Omental fat pad (tissue), 4 donors: ENCODE measurements around the gene GBF1. TPM values are rescaled to one million over a fixed set of nuclear protein-coding genes. Genes with fewer than 3 reads are reported as not detected.

Source experiments
- ATAC-seq: fragments of 150-250 bp; one replicate; pipeline ENCODE4 v1.9.1; 2016; ENCODE audit warnings: mild to moderate bottlenecking, moderate library complexity; ENCODE audit not compliant: low FRiP score
- DNase-seq: peaks from one replicate; pipeline ENCODE4 v3.0.0-alpha.2; 2019; ENCODE audit warnings: low spot score
- total RNA-seq, 4 donors: library from RNA; depleted of rRNA; stranded (reverse); fragments of >200 nt; gene quantifications; one replicate each; pipeline ENCODE4 v1.1.0, GENCODE V29; 2016
- TF ChIP-seq, protein P1 (sequence below), 3 donors: fragments of 450-650 bp; IDR thresholded peaks; one replicate each; pipeline ENCODE4 v1.5.1; 2016 to 2017; ENCODE audit warnings: antibody characterized with exemption in 3 of 3, mild to moderate bottlenecking in 3 of 3, moderate library complexity in 2 of 3

The GBF1 gene
- total RNA-seq, 4 donors from 2014 or later, result 28.1 to 34.9 (median 31.6) TPM

DNA sequence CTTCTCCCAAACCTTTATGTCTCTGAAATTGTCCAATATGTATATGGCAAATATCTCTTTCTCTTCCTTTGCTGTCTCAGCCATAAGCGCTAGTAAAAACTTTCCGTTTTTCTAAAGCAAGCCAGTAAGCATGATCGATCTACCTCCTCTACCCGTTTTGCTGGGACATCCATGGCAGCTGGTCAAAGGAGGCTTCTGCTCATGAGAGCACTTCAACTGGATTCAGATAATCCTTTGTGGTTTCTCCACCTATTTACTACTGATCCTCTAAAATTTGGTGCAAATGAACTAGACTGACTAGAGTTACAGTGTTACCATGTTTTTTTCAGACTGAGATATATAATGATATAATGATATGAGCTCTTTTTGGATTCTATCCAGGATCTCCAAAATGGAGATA, 42.7 kb downstream of the GBF1 start:
- DNase-seq, result no peak
- TF ChIP-seq, protein P1, sequence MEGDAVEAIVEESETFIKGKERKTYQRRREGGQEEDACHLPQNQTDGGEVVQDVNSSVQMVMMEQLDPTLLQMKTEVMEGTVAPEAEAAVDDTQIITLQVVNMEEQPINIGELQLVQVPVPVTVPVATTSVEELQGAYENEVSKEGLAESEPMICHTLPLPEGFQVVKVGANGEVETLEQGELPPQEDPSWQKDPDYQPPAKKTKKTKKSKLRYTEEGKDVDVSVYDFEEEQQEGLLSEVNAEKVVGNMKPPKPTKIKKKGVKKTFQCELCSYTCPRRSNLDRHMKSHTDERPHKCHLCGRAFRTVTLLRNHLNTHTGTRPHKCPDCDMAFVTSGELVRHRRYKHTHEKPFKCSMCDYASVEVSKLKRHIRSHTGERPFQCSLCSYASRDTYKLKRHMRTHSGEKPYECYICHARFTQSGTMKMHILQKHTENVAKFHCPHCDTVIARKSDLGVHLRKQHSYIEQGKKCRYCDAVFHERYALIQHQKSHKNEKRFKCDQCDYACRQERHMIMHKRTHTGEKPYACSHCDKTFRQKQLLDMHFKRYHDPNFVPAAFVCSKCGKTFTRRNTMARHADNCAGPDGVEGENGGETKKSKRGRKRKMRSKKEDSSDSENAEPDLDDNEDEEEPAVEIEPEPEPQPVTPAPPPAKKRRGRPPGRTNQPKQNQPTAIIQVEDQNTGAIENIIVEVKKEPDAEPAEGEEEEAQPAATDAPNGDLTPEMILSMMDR (IDR thresholded peaks at IDR 0.05), result no peak
- ATAC-seq, result no peak

DNA sequence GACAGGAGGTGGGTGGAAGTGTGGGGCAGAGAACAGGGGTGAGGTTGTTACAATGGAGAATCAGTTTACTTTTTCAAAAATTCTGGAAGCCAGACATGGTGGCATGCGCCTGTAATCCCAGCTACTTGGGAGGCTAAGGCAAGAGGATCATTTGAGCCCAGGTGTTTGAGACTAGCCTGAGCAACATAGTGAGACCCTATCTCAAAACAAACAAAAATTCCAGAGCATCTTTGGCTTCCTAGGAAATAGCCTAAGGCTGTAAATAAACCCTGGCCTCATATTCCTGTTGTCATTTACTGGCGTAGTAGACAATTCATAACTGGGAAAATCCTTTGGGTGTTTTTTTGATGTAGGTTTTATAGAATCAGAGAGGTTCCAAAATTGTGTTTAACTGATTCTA, 44.0 kb downstream of the GBF1 start:
- ATAC-seq (no peak), DNase-seq (no peak)

DNA sequence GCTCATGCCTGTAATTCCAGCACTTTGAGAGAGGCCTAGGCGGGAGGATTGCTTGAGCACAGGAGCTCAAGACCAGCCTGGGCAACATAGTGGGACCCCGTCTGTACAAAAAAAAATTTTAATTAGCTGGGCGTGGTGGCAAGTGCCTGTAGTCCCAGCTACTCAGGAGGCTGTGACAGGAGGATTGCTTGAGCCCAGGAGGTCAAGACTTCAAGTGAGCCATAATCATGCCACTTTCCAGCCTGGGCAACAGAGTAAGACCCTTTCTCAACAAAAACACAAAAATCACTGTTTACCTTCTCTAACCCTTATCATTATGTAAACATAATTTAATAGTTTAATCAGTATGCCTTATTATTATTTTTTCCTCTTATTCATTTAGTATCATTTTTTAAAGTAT, 44.5 kb downstream of the GBF1 start:
- DNase-seq (no peak), ATAC-seq (no peak)
- TF ChIP-seq, protein P1 (IDR thresholded peaks at IDR 0.05), result no peak

More for the DNA sequence above, 44.0 kb downstream of the GBF1 start:
- TF ChIP-seq, protein P1 (IDR thresholded peaks at IDR 0.05), result no peak

DNA sequence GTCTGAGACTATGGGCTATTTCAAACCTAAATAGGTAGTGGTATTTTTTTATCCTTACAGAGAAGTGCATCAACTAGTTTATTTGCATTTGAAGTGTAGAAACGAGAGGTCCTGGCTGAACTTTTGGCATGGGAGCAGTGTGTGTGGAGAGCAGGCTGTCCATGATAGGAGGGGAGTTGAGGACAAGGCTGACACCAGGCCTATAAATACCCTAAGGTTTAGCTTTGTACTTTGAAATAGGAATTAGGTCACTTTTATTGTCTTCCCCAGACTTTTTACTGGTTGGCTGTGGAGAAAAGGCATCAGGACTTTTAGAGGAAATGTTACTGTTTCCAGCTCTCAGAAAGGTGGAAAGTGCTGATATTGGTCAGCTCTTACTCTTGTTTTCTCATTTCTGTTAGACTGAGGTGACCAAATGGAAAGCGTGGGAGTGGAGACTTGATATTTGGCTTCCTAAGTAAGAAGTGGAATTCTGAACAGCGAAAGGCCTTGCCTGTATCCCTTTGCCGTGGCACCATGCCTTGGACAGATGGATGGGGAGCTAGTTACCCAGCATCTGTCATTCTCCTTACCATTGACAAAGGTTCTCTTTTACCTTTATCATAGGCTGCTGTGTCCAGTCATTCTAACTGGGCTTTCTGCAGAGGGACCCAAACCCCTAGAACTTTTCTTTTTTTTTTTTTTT, 46.0 kb downstream of the GBF1 start:
- TF ChIP-seq, protein P1 (IDR thresholded peaks at IDR 0.05), result no peak
- no peak for DNase-seq
- no peak for ATAC-seq

DNA sequence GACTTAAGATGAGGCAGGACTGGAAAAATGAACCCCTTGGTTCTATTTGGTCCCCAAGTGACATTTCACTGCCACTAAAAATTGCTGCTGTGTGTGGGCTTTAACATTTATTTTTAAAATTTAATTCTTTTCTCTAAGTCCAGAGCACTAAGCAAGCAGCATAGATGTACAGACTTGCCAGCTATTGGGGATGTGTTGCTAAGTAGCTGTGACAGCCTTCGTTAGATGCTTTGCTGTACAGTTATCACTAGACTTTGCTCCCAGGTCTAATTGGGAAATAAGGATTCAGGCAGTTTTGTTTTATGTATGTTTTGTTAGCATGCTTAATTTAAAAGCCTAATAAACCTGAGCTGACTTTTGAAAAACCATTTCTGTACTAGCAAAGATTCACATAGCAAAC, 51.8 kb downstream of the GBF1 start:
- no peak for DNase-seq
- TF ChIP-seq, protein P1 (IDR thresholded peaks at IDR 0.05), result no peak
- ATAC-seq, result no peak

DNA sequence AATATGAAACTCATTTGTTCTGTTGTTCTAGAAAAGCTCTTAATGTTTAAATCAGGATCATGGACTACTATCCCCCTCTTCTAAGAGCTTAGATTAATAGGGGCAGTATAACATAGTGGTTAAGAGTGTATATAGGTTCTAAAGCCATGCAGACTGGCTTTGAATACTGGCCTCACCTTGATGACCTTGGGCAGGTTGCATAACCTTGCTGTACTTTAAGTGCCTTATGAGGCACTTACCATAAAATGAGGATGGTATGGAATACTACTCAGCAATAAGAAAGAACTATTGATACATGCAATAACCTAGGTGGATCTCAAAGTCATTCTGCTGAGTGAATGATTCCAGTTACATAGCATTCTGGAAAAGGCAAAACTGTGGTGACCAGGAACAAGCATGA, 53.6 kb downstream of the GBF1 start:
- no peak for ATAC-seq
- TF ChIP-seq, protein P1 (IDR thresholded peaks at IDR 0.05), result no peak

DNA sequence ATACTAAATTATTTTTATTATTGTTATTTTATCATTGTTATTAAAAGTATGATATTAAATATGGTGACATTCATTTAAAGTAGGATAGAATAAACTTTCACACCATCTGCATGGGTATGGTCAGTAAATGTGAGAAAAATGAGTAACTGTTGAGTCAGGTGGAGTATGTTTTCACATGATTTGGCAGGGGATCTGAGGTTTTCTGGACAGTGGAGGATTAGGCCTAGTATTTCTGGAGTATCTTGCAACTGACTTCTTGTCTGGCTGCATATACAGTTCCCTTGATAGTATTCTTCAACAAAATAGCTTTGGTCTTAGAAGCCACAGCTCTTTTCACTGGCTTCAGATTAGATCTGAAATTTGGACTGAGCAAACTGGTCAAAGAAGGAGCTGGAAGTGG, 54.5 kb downstream of the GBF1 start:
- peak; percentile 85 for ATAC-seq
- TF ChIP-seq, protein P1 (IDR thresholded peaks at IDR 0.05), result no peak
- DNase-seq, result no peak

More for the DNA sequence above, 53.6 kb downstream of the GBF1 start:
- no peak for DNase-seq
